IPS-18c (cell line): Measurements from ENCODE around the gene DPF3.

ENCODE experiments used
- H3K4me3 ChIP-seq: 2 replicates; pipeline ENCODE4 v1.7.0; 2013; ENCODE audit warnings: low read depth, mild to moderate bottlenecking, low read length, moderate library complexity; ENCODE audit not compliant: insufficient read depth
- H3K9me3 ChIP-seq: one replicate; pipeline ENCODE4 v1.6.1; 2013; ENCODE audit warnings: mild to moderate bottlenecking, low read length, moderate library complexity; ENCODE audit not compliant: control insufficient read depth, insufficient read depth

Gene DPF3

GRCh38 chr14:72864712-72865365 is 29.1 kb downstream of the DPF3 start:
- Histone ChIP-seq H3K9me3 (no peaks in the 10 kb centered on the region), H3K4me3 (no peak overlapping the region)

- H3K4me3 ChIP-seq = no peak overlapping the region
- no peaks in the 10 kb centered on the region for H3K9me3 ChIP-seq
Observed at GRCh38 chr14:72863216-72864006, 30.5 kb downstream of the DPF3 start.

DNA sequence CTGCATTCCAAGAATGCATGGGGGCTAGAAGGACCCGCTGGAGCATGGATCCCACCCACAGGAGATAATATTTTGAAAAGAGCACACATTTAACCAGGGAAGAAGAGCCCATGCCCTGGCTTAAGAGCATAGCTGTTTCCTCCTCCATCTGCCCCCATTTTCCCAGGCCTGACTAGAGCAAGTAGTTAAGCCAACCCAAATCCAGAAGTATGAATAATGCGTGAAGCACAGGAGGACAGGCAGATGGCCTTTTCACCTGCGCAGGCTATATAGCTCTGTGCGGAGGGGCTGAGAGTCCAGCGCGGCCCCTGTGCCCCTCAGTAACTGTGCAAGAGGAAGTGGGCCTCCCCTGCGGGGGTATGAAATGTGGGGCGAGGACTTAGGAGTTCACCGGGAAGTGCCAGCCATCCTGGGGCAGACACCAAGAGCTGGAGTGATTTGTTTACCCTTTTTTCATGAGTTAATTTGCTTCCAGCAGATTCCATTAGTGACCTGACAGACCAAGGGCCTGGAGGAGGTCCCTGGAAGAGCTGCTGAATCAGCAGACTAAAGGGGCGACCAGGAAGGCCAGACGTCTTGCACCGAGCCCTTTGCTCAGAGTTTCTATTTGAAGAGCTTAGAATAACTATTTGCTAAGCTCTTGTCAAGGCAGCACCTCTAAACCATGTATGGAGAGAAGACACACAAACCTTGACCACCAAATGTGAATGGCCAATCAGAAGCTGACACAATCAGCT is 37.2 kb downstream of the DPF3 start:
- Histone ChIP-seq H3K9me3 (no peaks in the 10 kb centered on the region), H3K4me3 (no peak overlapping the region)

GRCh38 chr14:72855913-72856312 is 38.0 kb downstream of the DPF3 start:
- Histone ChIP-seq H3K9me3 (no peaks in the 10 kb centered on the region), H3K4me3 (no peak overlapping the region)

- Histone ChIP-seq H3K9me3 (no peaks in the 10 kb centered on the region), H3K4me3 (no peak overlapping the region)
Observed at GRCh38 chr14:72852194-72852593, 41.7 kb downstream of the DPF3 start.

DNA sequence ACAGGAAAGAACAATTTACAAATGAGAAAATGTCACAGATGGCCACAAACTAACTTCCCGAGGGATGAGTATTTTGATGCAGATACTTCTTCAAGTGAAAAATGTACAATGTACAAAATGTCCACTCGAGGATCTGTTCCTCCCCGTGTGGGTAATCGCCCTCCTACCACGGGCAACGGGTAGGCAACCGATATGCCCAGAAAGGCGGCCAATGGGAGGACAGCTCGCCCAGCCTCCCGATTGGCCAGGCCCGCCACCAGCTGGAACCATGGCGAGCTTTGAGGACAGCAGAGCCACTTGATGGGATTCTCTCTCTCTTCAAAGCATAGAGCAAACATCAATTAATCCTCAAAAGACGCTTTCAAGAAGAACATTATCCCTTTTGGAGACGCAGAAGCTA is 42.3 kb downstream of the DPF3 start:
- no peaks in the 10 kb centered on the region for H3K9me3 ChIP-seq
- H3K4me3 ChIP-seq = no peak overlapping the region

DNA sequence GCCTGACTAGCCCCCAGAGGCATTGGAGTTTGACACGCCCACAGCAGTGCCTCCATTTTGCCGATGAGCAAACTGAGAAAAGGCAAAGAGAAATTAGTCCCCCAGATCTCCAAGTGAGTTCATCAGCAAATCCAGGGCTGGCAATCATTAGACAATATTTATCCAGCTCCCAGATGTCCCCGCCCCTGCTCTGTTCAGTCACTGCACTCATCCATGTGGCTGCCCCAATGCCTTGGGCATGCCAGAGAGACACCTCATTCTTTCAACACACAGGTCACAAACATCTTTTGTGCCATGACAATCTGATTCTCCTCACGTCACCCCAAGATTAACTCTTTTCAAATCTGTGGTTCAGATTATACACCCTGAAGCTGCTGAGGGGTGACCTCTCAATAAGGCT is 43.5 kb downstream of the DPF3 start:
- no peak overlapping the region for H3K4me3 ChIP-seq
- H3K9me3 ChIP-seq = no peaks in the 10 kb centered on the region

DNA sequence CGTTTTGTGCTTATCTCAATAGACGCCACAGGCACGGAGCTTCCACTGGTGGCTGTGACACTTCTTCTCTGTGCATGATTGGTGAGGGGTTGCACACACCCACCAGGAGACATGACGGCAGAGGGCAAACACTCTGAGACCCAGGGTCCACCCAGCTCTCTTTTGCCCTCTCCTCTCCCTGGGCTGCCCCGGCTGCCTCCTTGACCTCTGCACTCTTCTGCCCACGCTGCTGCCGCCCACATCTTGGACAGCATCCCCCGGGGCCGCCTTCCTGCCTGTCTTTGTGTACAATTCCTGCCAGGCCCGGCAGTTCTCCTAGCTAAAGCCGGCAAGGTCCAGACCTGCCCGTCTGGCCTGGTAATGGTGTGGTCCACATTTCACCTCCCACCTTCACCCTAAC is 44.7 kb downstream of the DPF3 start:
- Histone ChIP-seq H3K9me3 (no peaks in the 10 kb centered on the region), H3K4me3 (no peak overlapping the region)

DNA sequence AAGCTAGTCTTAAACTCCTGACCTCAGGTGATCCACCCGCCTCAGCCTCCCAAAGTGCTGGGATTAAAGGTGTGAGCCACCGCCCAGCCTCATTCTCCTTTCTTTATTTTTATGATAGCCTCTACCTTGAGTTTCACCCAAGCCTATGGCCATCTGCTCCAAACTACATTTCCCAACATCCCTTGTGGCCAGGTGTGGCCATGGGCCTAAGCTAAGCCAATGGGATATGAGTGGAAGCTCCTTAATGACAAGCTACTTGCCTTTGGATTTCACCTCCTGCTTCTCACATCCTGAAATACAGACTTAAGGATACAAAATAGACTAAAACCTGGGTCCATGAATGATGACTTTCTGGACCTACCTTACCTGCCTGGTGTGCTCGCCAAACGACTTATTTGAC is 46.2 kb downstream of the DPF3 start:
- H3K4me3 ChIP-seq = no peak overlapping the region
- H3K9me3 ChIP-seq = no peaks in the 10 kb centered on the region

DNA sequence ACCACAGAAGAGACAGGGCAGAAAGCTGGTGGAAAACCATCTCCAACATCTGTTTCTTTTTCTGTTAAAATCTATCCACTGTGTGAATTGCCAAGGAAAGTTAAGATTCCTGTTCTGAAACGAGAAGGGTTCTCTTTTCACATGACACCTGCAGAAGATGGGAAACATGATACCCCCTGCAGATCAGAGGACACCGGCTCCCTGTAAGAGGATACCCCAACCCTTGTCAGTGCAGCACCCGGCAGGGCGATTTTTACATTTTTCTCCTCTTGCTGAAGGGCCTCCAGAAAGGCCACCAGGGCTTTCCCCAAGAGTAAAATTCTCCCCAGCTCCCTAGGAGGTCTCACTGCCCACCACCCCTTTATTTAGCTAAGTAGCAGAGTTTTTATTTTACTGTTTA is 48.2 kb downstream of the DPF3 start:
- no peak overlapping the region for H3K4me3 ChIP-seq
- no peaks in the 10 kb centered on the region for H3K9me3 ChIP-seq

GRCh38 chr14:72845196-72845595 is 48.7 kb downstream of the DPF3 start:
- no peak overlapping the region for H3K4me3 ChIP-seq
- no peaks in the 10 kb centered on the region for H3K9me3 ChIP-seq

- Histone ChIP-seq H3K9me3 (no peaks in the 10 kb centered on the region), H3K4me3 (no peak overlapping the region)
Observed at GRCh38 chr14:72844524-72844923, 49.4 kb downstream of the DPF3 start.

GRCh38 chr14:72839753-72840607 is 53.9 kb downstream of the DPF3 start:
- Histone ChIP-seq H3K4me3 (no peak overlapping the region), H3K9me3 (no peaks in the 10 kb centered on the region)

GRCh38 chr14:72839351-72839750 is 54.5 kb downstream of the DPF3 start:
- H3K4me3 ChIP-seq = no peak overlapping the region

GRCh38 chr14:72836085-72836484 is 57.8 kb downstream of the DPF3 start:
- Histone ChIP-seq H3K4me3 (no peak overlapping the region), H3K9me3 (no peaks in the 10 kb centered on the region)

More at GRCh38 chr14:72839351-72839750, 54.5 kb downstream of the DPF3 start:
- no peaks in the 10 kb centered on the region for H3K9me3 ChIP-seq

DNA sequence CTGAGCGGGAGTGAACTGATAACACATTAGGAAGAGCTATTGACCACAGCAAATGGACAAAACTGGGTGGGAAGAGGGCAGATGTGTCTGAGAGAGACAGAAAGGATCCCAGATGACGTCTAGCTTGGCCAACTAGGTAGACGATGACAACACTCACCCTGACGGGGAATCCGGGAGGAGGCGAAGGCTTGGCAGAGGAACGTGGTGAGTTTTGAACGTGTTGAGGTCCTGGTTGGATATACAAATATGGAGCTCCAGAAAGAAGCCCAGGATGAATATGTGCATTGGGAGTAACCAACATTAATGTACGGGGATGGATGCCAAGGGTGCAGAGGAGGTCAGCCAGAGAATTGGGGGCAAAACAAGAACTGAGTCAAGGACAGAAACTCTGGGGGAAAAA is 60.7 kb downstream of the DPF3 start:
- Histone ChIP-seq H3K4me3 (no peak overlapping the region), H3K9me3 (no peaks in the 10 kb centered on the region)
